Subcutaneous adipose tissue (tissue), 4 donors: ENCODE measurements around the gene BTG4. TPM values are rescaled to one million over a fixed set of nuclear protein-coding genes. Genes with fewer than 3 reads are reported as not detected.

Experiments
- CTCF ChIP-seq: fragments of 450-650 bp; IDR thresholded peaks from one replicate; pipeline ENCODE4 v1.5.1; 2016; ENCODE audit warnings: low read depth, mild to moderate bottlenecking, control low read depth, antibody characterized with exemption, moderate library complexity
- total RNA-seq, 4 donors: library from RNA; depleted of rRNA; stranded (reverse); fragments of >200 nt; gene quantifications; one replicate each; pipeline ENCODE4 v1.1.0, GENCODE V29; 2016

Gene BTG4
- total RNA-seq, result not detected

DNA sequence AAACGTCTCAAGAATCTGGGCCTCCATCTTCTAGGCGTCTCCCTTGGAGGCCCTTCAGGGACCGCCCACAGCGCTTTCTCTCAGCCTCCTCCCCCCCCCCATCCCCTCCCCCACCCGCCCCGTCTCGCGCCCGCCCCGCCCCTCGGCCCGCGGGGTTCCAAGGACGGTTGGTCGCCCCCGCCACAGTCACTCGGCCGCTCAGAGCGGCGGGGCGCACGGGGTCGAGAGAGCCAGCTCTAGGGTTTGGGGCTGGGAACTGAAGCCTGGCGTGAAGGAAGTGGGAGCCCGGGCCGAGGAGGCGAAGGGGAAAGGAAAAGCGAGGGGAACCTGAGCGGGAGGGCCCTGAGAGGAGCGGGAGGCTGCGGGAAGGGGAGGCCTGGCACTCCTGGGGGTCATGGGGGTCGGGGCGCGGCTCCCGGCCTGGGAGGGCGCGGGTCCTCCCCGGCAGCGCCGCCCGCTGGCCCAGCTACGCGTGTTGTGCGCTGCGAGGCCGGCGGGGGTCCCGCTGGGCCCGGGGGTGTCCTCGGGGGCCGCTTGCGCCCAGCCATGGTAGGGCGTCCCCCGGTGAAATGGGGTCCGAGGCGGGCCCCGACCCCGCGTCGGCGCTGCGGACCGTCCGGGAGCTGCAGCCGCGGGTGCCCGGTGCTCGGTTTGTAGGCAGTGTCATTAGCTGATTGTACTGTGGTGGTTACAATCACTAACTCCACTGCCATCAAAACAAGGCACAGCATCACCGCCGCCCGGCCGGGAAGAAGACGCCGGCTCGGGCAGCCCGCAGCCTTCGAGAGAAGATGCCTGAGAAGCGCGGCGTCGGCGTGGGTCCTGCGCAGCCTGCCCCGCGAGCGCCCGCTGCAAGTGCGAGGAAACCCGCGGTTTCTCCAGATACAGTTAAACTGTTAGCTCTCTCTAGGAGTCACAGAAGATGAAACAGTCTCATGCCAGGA, at the start of gene BTG4:
Gene BTG4, minus strand, starts transcription at position 91 of the 944 bp plus-strand sequence. CDS start 13,610 bp downstream, outside the sequence.
- TF ChIP-seq CTCF, result no peak

- TF ChIP-seq CTCF, result no peak
Observed at GRCh38 chr11:111561791-111562325, 49.7 kb upstream of the BTG4 start.

DNA sequence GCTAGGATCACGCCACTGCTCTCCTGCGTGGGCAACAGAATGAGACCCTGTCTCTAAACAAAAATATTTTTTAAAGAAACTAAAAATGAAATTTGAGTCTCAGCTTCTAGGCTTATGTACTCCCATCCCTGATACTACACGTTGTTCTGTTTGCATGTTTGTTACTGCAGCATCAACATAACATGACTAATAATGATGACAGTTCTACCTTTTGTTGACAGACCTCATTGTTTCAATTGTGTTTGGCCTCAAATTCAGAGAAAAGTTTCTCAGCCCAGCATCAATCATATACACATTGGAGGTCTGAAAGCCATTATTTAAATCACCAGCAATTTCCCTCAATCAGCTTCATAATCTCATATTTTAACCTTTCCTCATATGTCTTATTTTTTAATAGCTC, 49.1 kb upstream of the BTG4 start:
- no peak for TF ChIP-seq CTCF

GRCh38 chr11:111560800-111561199, 48.6 kb upstream of the BTG4 start:
- no peak for TF ChIP-seq CTCF

DNA sequence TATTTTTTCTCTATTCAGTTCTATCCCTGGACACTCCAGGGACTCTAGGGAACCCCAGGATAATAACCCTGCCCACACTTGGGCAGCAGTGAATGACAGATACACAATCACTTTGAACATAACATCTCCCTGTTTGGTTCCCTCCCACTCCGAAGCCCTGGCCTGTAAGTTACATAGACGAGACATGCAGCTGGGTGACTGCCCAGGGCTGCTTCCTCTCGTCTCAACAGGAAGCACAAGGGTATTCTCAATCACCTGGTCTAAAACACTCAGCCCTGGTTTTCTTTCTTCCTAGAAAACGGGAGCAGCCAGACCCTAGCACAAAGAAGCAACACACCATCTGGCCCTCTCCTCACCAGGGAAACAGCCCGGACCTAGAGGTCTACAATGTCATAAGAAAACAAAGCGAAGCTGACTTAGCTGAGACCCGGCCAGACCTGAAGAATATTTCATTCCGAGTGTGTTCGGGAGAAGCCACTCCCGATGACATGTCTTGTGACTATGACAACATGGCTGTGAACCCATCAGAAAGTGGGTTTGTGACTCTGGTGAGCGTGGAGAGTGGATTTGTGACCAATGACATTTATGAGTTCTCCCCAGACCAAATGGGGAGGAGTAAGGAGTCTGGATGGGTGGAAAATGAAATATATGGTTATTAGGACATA, 47.7 kb upstream of the BTG4 start:
- no peak for TF ChIP-seq CTCF

GRCh38 chr11:111557425-111558111, 45.4 kb upstream of the BTG4 start:
- no peak for TF ChIP-seq CTCF
